Fibroblast of skin of left quadriceps (primary cell): Measurements from ENCODE around the gene SORCS2.

Experiments
- DNase-seq, 2 experiments: peaks; one replicate each; pipeline ENCODE4 v3.0.0-alpha.2; 2013; ENCODE audit warnings: low read depth in 2 of 2

Gene SORCS2

GRCh38 chr4:7760706-7761105 is 568.4 kb downstream of the SORCS2 start:
- no peak for DNase-seq

DNA sequence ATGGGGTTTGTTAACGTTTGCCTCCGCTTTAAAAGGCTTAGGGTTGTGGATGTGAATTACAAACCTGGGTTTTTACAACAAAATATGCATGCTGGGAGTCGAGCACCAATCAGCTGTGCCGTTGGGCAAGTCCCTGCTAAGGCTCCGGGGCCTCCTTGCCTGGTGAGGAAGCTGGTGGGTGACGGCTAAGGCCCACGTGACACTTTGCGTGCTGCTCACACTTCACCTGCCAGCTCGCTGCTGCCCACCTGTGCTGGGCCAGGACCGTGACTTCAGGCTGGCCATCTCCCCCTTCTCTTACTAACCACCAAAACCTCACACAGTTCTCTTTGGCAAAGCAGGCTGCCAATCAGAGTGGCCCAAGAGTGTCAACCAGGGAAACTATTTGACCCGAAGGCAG is 569.0 kb downstream of the SORCS2 start:
- no peak for DNase-seq

GRCh38 chr4:7761720-7762119 is 569.4 kb downstream of the SORCS2 start:
- DNase-seq, result no peak

DNA sequence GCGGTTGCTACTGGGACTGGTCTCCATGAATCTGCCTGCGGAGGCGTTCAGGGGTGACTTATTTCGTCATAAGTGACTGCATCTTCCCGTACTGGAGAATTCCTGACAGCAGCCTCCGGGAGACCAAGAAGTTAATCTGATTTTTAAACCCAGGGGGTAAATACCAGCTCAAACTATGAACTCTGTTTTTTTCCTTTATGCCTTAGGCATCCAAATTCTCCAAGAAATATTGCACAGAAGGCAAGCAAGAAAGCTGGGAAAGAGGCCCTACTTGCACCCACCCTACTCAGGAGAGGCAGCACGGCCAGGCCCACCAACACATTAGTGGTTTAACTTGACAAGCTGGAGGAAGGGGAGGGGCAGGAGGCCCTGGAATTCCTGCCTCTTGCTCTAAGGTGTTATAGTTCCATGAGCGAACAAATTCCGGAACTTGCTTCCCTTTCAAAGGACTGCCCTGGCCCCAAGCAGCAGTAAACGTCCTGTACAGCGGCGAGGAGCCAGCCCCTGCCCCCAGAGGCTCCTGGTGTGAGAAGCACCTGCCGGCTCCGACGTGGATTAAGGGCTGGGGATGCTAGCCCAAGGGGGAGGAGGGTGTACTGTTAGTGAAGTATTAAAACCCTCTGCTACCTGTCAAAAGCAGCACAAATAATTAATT is 570.2 kb downstream of the SORCS2 start:
- DNase-seq, result no peak

DNA sequence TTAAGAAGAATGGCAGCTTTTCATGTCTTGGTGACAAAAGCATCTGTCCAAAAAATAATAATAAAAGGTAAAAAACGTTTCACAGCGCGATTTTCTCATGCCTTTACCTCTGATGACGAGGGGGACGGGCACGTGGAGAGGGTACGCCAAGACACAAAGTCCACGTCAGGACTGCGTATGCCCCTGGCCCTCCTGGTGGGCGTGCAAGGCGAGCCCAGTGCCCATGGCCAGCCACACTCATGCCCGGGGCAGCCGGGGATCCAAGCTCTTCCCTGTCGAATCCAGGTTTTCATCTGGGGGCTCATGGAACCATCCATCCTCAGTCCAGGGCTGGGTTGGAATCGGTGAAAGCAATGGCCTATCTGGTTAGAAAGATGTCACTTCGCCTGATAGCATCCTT is 570.8 kb downstream of the SORCS2 start:
- no peak for DNase-seq

- DNase-seq, result no peak
Observed at GRCh38 chr4:7763788-7764187, 571.5 kb downstream of the SORCS2 start.

DNA sequence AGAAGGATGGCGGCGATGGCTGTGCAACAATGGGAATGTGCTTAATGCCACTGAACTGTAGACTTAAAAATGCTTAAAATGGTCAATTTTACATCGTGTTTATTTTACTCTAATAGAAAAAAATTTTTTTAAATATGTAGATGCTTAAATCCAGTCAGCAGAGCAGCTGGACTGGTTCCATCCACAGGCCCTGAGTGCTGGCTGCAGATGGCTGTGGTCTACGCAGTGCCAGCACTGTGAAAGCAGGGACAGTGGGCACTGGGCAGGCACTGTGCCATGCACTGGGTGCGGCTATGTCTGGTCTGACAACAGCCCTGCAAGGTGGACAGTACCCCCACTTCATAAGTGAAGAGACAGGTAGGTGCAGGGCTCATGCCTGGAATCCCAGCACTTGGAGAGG is 572.1 kb downstream of the SORCS2 start:
- no peak for DNase-seq

- DNase-seq, result no peak
Observed at GRCh38 chr4:7765666-7766065, 573.3 kb downstream of the SORCS2 start.

GRCh38 chr4:7766086-7766485 is 573.7 kb downstream of the SORCS2 start:
- DNase-seq, result no peak

- DNase-seq, result no peak
Observed at GRCh38 chr4:7766661-7767345, 574.5 kb downstream of the SORCS2 start.

GRCh38 chr4:7767526-7767925 is 575.2 kb downstream of the SORCS2 start:
- no peak for DNase-seq

GRCh38 chr4:7767966-7768365 is 575.6 kb downstream of the SORCS2 start:
- DNase-seq, result no peak

DNA sequence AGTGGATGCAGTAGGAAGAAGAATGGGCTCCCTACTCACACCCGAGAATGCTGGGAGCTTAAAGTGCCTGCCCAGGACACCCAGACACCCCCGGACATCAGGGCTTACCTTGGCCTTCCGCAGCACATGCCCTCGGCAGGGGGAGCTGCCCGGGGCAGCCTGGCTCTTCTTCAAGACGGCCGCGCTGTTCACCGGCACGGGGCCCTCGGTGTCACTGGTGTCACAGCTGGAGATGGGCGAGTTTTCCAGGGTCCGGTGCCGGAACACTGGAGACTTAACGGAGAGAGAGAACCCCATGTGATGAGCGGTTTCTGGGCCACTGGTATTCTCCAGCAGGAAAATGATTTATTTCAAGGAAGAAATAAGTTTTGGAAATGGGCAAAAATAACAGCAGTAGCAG is 576.4 kb downstream of the SORCS2 start:
- no peak for DNase-seq

GRCh38 chr4:7769396-7770223 is 577.3 kb downstream of the SORCS2 start:
- DNase-seq, result no peak

GRCh38 chr4:7770224-7771050 is 578.1 kb downstream of the SORCS2 start:
- no peak for DNase-seq

GRCh38 chr4:7771056-7771455 is 578.7 kb downstream of the SORCS2 start:
- no peak for DNase-seq

DNA sequence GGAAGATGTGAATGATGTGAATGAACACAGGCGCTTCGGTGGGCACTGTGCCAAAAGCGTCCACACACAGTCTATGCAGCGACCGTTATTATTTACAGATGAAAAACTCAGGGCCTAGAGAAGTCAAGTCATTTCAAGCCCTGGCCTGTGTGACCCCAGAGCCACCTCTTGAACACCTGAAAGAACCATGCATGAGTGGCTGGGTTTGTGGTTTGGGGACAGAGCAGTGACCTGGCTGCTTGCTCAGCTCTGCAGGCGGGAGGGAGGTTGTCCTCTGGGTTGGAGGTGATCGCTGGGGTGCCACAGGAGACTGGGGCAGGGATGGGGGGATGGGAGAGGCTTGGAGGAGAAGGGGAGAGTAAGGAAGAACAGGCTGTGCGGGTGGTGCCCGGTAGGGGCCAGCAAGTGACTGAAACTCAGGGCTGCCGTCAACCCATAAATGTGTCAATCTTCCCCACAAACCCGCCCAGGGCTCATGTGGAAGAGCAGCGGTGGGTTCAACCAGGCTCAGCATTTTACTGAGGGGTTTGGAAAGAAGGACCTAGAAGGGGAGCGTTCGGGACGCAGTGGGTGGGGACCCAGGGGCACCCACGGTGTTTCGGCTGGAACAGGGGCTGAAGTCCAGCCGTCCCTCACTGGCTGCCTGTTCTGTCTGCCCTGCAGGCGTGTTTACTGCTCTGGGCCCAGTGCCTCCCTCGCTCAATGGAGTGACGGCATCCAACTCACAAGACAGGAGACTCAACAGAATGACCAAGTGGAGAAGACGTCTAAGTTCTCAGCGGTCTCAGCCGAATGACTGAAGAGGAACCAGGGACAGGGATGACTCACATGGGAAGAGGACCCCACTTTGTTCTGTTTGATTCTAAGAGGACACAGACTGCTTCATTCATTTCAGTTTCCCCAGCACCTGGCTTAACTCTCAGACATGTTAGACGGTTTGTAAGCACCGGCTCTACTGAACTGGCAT is 579.5 kb downstream of the SORCS2 start:
- no peak for DNase-seq

GRCh38 chr4:7772711-7773385 is 580.5 kb downstream of the SORCS2 start:
- DNase-seq, result no peak

DNA sequence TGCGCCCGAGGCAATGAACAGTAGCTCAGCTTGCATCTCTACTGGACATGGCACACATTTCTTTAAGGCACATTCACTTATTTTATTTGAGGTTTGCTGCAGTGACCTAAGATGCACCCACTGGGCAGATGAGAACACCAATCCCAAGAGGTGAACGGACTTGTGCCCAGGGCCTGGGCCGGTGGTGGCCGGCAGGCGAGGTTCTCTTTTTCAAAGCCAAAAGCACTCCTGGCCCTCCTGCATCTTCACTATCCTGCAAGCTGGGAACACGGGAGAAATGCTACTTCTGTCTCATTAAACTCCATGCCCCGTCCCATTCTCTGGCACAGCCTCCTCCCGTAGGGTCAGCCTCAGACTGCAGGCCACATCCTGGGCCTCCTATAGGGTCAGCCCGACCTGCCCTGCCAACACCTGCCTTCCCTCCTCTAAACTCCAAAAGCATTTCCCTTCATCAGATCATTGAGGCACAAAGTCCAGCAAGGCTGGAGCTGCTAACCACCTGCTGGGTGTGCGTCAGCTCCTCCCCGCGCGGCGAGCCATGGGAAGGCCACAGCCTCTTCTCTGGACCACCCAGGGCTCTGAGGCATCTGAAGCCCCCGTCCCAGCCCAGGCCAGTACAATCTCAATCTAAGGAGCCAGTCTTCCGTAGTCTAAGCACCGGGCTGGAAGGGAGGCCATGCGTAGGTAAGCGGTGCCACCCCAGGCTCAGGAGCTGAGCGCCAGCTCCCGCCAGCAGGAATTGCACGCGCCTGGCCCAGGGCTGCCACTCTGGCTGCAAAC is 581.3 kb downstream of the SORCS2 start:
- DNase-seq, result no peak
